H1 (cell line): ENCODE results near the gene KDM2A. TPM values are rescaled to one million over a fixed set of nuclear protein-coding genes. Genes with fewer than 3 reads are reported as not detected.
A peak's percentile ranks its signal among the peaks of the same experiment; 100 is the strongest.

Experiments
- CTCF ChIA-PET: fragments of 300-600 bp; sonication (Branson Sonifier 250); formaldehyde crosslinking; loops from one replicate; lab custom pipeline; 2021; ENCODE audit not compliant: partially characterized antibody; lab: Charles Lee
- POLR2A ChIA-PET: fragments of 300-600 bp; sonication (Branson Sonifier 250); formaldehyde crosslinking; loops from one replicate; lab custom pipeline; 2021; ENCODE audit warnings: inconsistent platforms; ENCODE audit not compliant: partially characterized antibody; lab: Charles Lee
- DNase-seq, 2 experiments: peaks; one replicate each; pipeline versions ENCODE4 v3.0.0 to v3.0.0-alpha.2; 2010 to 2022; ENCODE audit warnings: low spot score in 2 of 2, low read depth in 1 of 2, mixed read lengths in 1 of 2
- FAIRE-seq: peaks from 2 replicates; lab custom pipeline; 2011; peaks lifted over from hg19 to GRCh38; lab: Jason Lieb, UNC
- H2AFZ ChIP-seq: 2 replicates; pipeline ENCODE4 v1.8.1; 2012; ENCODE audit warnings: low read length, inconsistent platforms
- H2AK5ac ChIP-seq: 2 replicates; pipeline ENCODE4 v1.6.1; 2013; ENCODE audit warnings: low read depth, low read length
- H2BK120ac ChIP-seq: replicated peaks from 2 replicates; pipeline ENCODE3; 2013; ENCODE audit warnings: low read depth, low read length, inconsistent platforms
- H2BK12ac ChIP-seq: 2 replicates; pipeline ENCODE4 v1.6.1; 2013; ENCODE audit warnings: low read depth, low read length
- H2BK15ac ChIP-seq: 2 replicates; pipeline ENCODE4 v1.6.1; 2013; ENCODE audit warnings: low read length
- H2BK20ac ChIP-seq: 2 replicates; pipeline ENCODE4 v1.6.1; 2013; ENCODE audit warnings: low read length
- H2BK5ac ChIP-seq: 2 replicates; pipeline ENCODE4 v1.6.1; 2013; ENCODE audit warnings: low read depth, low read length
- H3K14ac ChIP-seq: 2 replicates; pipeline ENCODE4 v1.6.1; 2013; ENCODE audit warnings: inconsistent platforms; ENCODE audit not compliant: insufficient read length
- H3K18ac ChIP-seq: 2 replicates; pipeline ENCODE4 v1.6.1; 2013; ENCODE audit warnings: low read length; ENCODE audit errors: extremely low read depth
- H3K23ac ChIP-seq: 2 replicates; pipeline ENCODE4 v1.6.1; 2013; ENCODE audit warnings: inconsistent platforms; ENCODE audit not compliant: insufficient read length
- H3K23me2 ChIP-seq: 2 replicates; pipeline ENCODE4 v1.6.1; 2013; ENCODE audit warnings: low read depth, low read length
- H3K27ac ChIP-seq: 2 replicates; pipeline ENCODE4 v1.6.1; 2011; ENCODE audit warnings: low read depth, low read length, inconsistent platforms
- H3K27me3 ChIP-seq, 4 experiments: replicated peaks in 1 of 4; 1 replicate in 1 of 4; 2 replicates in 3 of 4; pipeline versions ENCODE4 v1.6.1 to v1.8.1; 2011 to 2013; ENCODE audit warnings: low read length in 3 of 4, mild to moderate bottlenecking in 3 of 4, inconsistent platforms in 2 of 4, mixed read lengths in 2 of 4, moderate library complexity in 1 of 4; ENCODE audit not compliant: control insufficient read depth in 3 of 4, insufficient read depth in 3 of 4; ENCODE audit errors: extremely low read depth in 1 of 4
- H3K36me3 ChIP-seq, 4 experiments: 2 replicates each; pipeline versions ENCODE4 v1.6.1 to v1.8.1; 2011 to 2013; ENCODE audit warnings: mild to moderate bottlenecking in 4 of 4, low read length in 3 of 4, moderate library complexity in 2 of 4, control low read depth in 1 of 4, inconsistent platforms in 1 of 4; ENCODE audit not compliant: insufficient read depth in 4 of 4, control insufficient read depth in 2 of 4
- H3K4ac ChIP-seq: replicated peaks from 2 replicates; pipeline ENCODE3; 2013; ENCODE audit warnings: low read length, low read depth, mixed read lengths, inconsistent platforms; ENCODE audit not compliant: insufficient read length
- H3K4me1 ChIP-seq, 4 experiments: replicated peaks in 1 of 4; 1 replicate in 1 of 4; 2 replicates in 3 of 4; pipeline versions ENCODE4 v1.6.1 to v1.8.1; 2011 to 2013; ENCODE audit warnings: low read length in 3 of 4, inconsistent platforms in 2 of 4, mixed read lengths in 1 of 4; ENCODE audit not compliant: insufficient read depth in 4 of 4, control insufficient read depth in 3 of 4
- H3K4me2 ChIP-seq, 2 experiments: 2 replicates each; pipeline versions ENCODE4 v1.6.1 to v1.8.1; 2011 to 2013; ENCODE audit warnings: low read depth in 2 of 2, low read length in 2 of 2, control low read depth in 1 of 2, inconsistent platforms in 1 of 2, mild to moderate bottlenecking in 1 of 2; ENCODE audit not compliant: insufficient read depth in 1 of 2
- H3K4me3 ChIP-seq, 4 experiments: fragments of 200-600, 300-600 bp in 1 of 4; sonication (generic), shearing (Covaris generic), sonication (Bioruptor Twin) in 1 of 4; 2 replicates each; pipeline versions ENCODE4 v1.5.1 to v1.8.1; 2011 to 2016; ENCODE audit warnings: low read length in 4 of 4, low read depth in 3 of 4, control low read depth in 2 of 4, inconsistent platforms in 2 of 4, mild to moderate bottlenecking in 2 of 4, mixed read lengths in 1 of 4, moderate library complexity in 1 of 4; ENCODE audit not compliant: insufficient read depth in 2 of 4; ENCODE audit errors: extremely low read depth in 1 of 4
- H3K56ac ChIP-seq: replicated peaks from 2 replicates; pipeline ENCODE3; 2013; ENCODE audit warnings: low read depth, mild to moderate bottlenecking, mixed read lengths, low read length, inconsistent platforms; ENCODE audit not compliant: insufficient read length
- H3K79me1 ChIP-seq: 2 replicates; pipeline ENCODE4 v1.6.1; 2013; ENCODE audit warnings: low read depth, low read length, control low read depth
- H3K79me2 ChIP-seq, 2 experiments: 2 replicates each; pipeline versions ENCODE4 v1.6.1 to v1.8.1; 2012 to 2013; ENCODE audit warnings: low read length in 2 of 2, mild to moderate bottlenecking in 2 of 2, inconsistent platforms in 1 of 2; ENCODE audit not compliant: insufficient read depth in 2 of 2, control insufficient read depth in 1 of 2
- H3K9ac ChIP-seq, 4 experiments: replicated peaks in 1 of 4; 1 replicate in 1 of 4; 2 replicates in 3 of 4; pipeline versions ENCODE4 v1.6.1 to v1.8.1; 2011 to 2013; ENCODE audit warnings: low read depth in 3 of 4, low read length in 3 of 4, control low read depth in 2 of 4, mild to moderate bottlenecking in 2 of 4, moderate library complexity in 2 of 4, inconsistent platforms in 1 of 4; ENCODE audit errors: extremely low read depth in 1 of 4
- H3K9me3 ChIP-seq, 2 experiments: 2 replicates each; pipeline versions ENCODE4 v1.6.1 to v1.8.1; 2012 to 2013; ENCODE audit warnings: mild to moderate bottlenecking in 2 of 2, moderate library complexity in 2 of 2, control low read depth in 1 of 2, inconsistent platforms in 1 of 2, low read depth in 1 of 2, low read length in 1 of 2, mixed read lengths in 1 of 2; ENCODE audit not compliant: insufficient read depth in 2 of 2
- H4K20me1 ChIP-seq, 2 experiments: replicated peaks in 1 of 2; 2 replicates each; pipeline versions ENCODE3 to v1.8.1; 2011 to 2013; ENCODE audit warnings: inconsistent platforms in 2 of 2, low read length in 2 of 2, mild to moderate bottlenecking in 1 of 2; ENCODE audit not compliant: insufficient read depth in 2 of 2, control insufficient read depth in 1 of 2
- H4K5ac ChIP-seq: 2 replicates; pipeline ENCODE4 v1.6.1; 2013; ENCODE audit warnings: low read length, low read depth, mixed read lengths, inconsistent platforms; ENCODE audit not compliant: insufficient read length
- H4K8ac ChIP-seq: 2 replicates; pipeline ENCODE4 v1.8.0; 2013; ENCODE audit warnings: mild to moderate bottlenecking, moderate library complexity, low read length, inconsistent platforms; ENCODE audit not compliant: insufficient read depth; ENCODE audit errors: extremely low read depth
- H4K91ac ChIP-seq: replicated peaks from 2 replicates; pipeline ENCODE3; 2013; ENCODE audit warnings: low read length, mixed read lengths, inconsistent platforms; ENCODE audit not compliant: insufficient read length
- CEBPB ChIP-seq: IDR thresholded peaks from 2 replicates; pipeline ENCODE4 v1.6.1; 2012; ENCODE audit warnings: low read depth, low read length
- CTBP2 ChIP-seq: IDR thresholded peaks from 2 replicates; pipeline ENCODE4 v1.7.0; 2011; ENCODE audit warnings: borderline replicate concordance, mild to moderate bottlenecking, moderate library complexity, mixed read lengths, low read length; ENCODE audit not compliant: insufficient read depth, insufficient read length
- TBP ChIP-seq: IDR thresholded peaks from 2 replicates; pipeline ENCODE4 v1.6.1; 2011; ENCODE audit warnings: low read depth, low read length, improper control_type of control experiment
- WGBS, 2 experiments: shearing (Covaris generic) in 1 of 2; methylation state at CpG; one replicate each; pipeline versions ENCODE4 v1.1.6 to v1.1.7; 2013 to 2015; ENCODE audit warnings: low lambda C conversion rate in 2 of 2, mixed read lengths in 2 of 2, inconsistent platforms in 1 of 2, low coverage in 1 of 2, missing lambda C conversion rate in 1 of 2; ENCODE audit not compliant: insufficient replicate concordance in 2 of 2, insufficient coverage in 1 of 2, insufficient read length in 1 of 2; ENCODE audit errors: extremely low coverage in 1 of 2, missing lambda C conversion rate in 1 of 2; 5-methylcytosine and 5-hydroxymethylcytosine counted together
- polyA plus RNA-seq, 7 experiments: library from polyadenylated mRNA; depleted of rRNA in 3 of 7; stranded (reverse) in 5 of 7; unstranded in 2 of 7; fragments of >200 nt in 5 of 7; fragments of 200-250 nt in 2 of 7; gene quantifications; 1 replicate in 5 of 7; 2 replicates in 1 of 7; 4 replicates in 1 of 7; pipeline versions ENCODE4 v1.2.1 to v1.2.3, GENCODE V29; 2011 to 2013; ENCODE audit warnings: missing spikeins in 2 of 7, mixed read lengths in 2 of 7
- total RNA-seq: library from RNA; stranded (reverse); fragmentation: NEBNext Ultra II Directional; extraction: Animal tissue kit (Norgen Biotek cat#: 25700); gene quantifications from 2 replicates; pipeline ENCODE4 v1.2.1, GENCODE V29; 2021

Gene KDM2A
- total and polyA plus RNA-seq, 2 of the 8 experiments (the other 6 are each of a cell fraction or from before 2014, with no cell fraction given) = 55.4 to 66.2 TPM

- Histone ChIP-seq H2BK15ac (no peak overlapping the region), H3K9me3 (no peaks in the 10 kb centered on the region), H2BK5ac (no peak overlapping the region), H3K18ac (no peak overlapping the region), H2BK20ac (no peak overlapping the region), H4K8ac (no peak overlapping the region), H3K23ac (no peak overlapping the region), H2AK5ac (no peak overlapping the region), H3K56ac (no peak overlapping the region), H3K4ac (no peak overlapping the region), H3K27ac (no peak overlapping the region), H3K27me3 (no peaks in the 10 kb centered on the region), H4K5ac (no peak overlapping the region), H3K79me2 (no peaks in the 10 kb centered on the region), H2AFZ (0 out of 2 replicates have a peak overlapping the region, but pooled peaks have one; percentile 39), H3K79me1 (no peaks in the 10 kb centered on the region), H4K20me1 (no peaks in the 10 kb centered on the region), H2BK120ac (no peak overlapping the region), H2BK12ac (peak overlapping the region; percentile 39; the same call in 1 of the 2 replicates), H3K4me2 (no peak overlapping the region), H3K14ac (no peak overlapping the region), H3K4me3 (no peak overlapping the region), H3K9ac (no peak overlapping the region), H3K23me2 (no peaks in the 10 kb centered on the region), H4K91ac (no peak overlapping the region), H3K4me1 (peaks cover 0 to 3% (median 1%) of the 10 kb centered on the region in 4 experiments; a peak in 2 of 7 replicates), H3K36me3 (no peaks in the 10 kb centered on the region)
- TF ChIP-seq CEBPB (no peak), TBP (no peak), CTBP2 (no peak)
- DNase-seq (no peak), FAIRE-seq (no peak)
- ChIA-PET POLR2A (interaction anchor here (1.3 kb wide), 1 partner anchor 18 kb away, joined by 3 read pairs; no protein-coding TSS in a partner anchor), CTCF (interaction anchor here (0.6 to 2.4 kb wide), 3 partner anchors 18 to 53 kb away, joined by 5 to 12 read pairs (median 5); no protein-coding TSS in a partner anchor)
- 90% methylated on average over 6 of the region's 6 CpGs; no CpG with 5 or more reads in 1 of the 2 experiments for WGBS, 2 experiments
Observed at GRCh38 chr11:67099831-67100324, 19.2 kb upstream of the KDM2A start.
